Adrenal gland (tissue), 12 donors: ENCODE measurements around the gene COPS7A. TPM values are rescaled to one million over a fixed set of nuclear protein-coding genes. Genes with fewer than 3 reads are reported as not detected.

Source experiments
- DNase-seq, 7 donors: peaks; one replicate each; pipeline ENCODE4 v3.0.0-alpha.2; 2019 to 2020
- H3K27ac ChIP-seq, 5 donors: fragments of 200-600 bp; sonication (generic) in 4 of 5; 1 replicate in 3 of 5; 2 replicates in 2 of 5; pipeline versions ENCODE4 v1.5.1 to v1.8.0; 2016 to 2020; ENCODE audit warnings: mild to moderate bottlenecking in 1 of 5
- H3K27me3 ChIP-seq: fragments of 200-600 bp; 2 replicates; pipeline ENCODE4 v1.8.0; 2021
- H3K36me3 ChIP-seq, 2 donors: fragments of 200-600 bp; replicated peaks in 1 of 2; 1 replicate in 1 of 2; 2 replicates in 1 of 2; pipeline versions ENCODE4 v1.5.1 to v1.8.0; 2018 to 2022
- H3K4me1 ChIP-seq, 2 donors: fragments of 200-600 bp; replicated peaks in 1 of 2; 1 replicate in 1 of 2; 2 replicates in 1 of 2; pipeline versions ENCODE4 v1.5.1 to v1.8.0; 2018 to 2021
- H3K4me3 ChIP-seq, 4 donors: fragments of 200-600 bp; sonication (generic) in 3 of 4; one replicate each; pipeline ENCODE4 v1.5.1; 2016 to 2018
- H3K9me3 ChIP-seq, 3 donors: fragments of 200-600 bp; sonication (generic) in 1 of 3; replicated peaks in 1 of 3; 1 replicate in 2 of 3; 2 replicates in 1 of 3; pipeline versions ENCODE4 v1.5.1 to v1.8.0; 2016 to 2021
- POLR2A ChIP-seq, 2 donors: fragments of 450-650 bp; IDR thresholded peaks; one replicate each; pipeline ENCODE4 v1.6.1; 2017; ENCODE audit warnings: antibody characterized with exemption in 2 of 2, mild to moderate bottlenecking in 2 of 2, moderate library complexity in 1 of 2
- WGBS, 4 donors: extraction: QIAGEN DNeasy Blood & Tissue Kit in 2 of 4; methylation state at CpG; one replicate each; pipeline versions ENCODE4 v1.1.5 to v1.1.7; 2013 to 2017; 5-methylcytosine and 5-hydroxymethylcytosine counted together
- intact Hi-C, 2 donors: fragments of 100-400 bp; cut with DNase I; formaldehyde crosslinking; loops; one replicate each; pipeline versions ENCODE4 v1.14.1 to v1.15.0; 2022 to 2023
- polyA plus RNA-seq, 3 donors: library from polyadenylated mRNA; stranded (reverse); fragments of 200-250 nt in 2 of 3; fragments of 350-450 nt in 1 of 3; fragmentation: Illumina TruSeq in 1 of 3; extraction: RNeasy Lipid Tissue Mini Kit (QIAGEN cat#74804) in 1 of 3; gene quantifications; one replicate each; pipeline ENCODE4 v1.2.3, GENCODE V29; 2013 to 2014
- total RNA-seq, 9 donors: library from RNA; depleted of rRNA in 4 of 9; stranded (reverse); fragments of >200 nt in 4 of 9; fragments of 120-200 nt in 1 of 9; fragmentation: NEBNext Ultra II Directional in 1 of 9; extraction: Animal tissue kit (Norgen Biotek cat#: 25700) in 1 of 9; gene quantifications; one replicate each; pipeline versions ENCODE4 v1.1.0 to v1.2.4, GENCODE V29; 2013 to 2023
- TF ChIP-seq, protein P1 (sequence below), 6 experiments: fragments of 450-650 bp in 4 of 6; fragments of 200-600 bp in 2 of 6; sonication (generic) in 1 of 6; IDR thresholded peaks; 1 replicate in 5 of 6; 2 replicates in 1 of 6; pipeline versions ENCODE4 v1.5.1 to v1.8.0; 2016 to 2021; ENCODE audit warnings: antibody characterized with exemption in 6 of 6, mild to moderate bottlenecking in 2 of 6, moderate library complexity in 1 of 6
- donor health status: healthy with polysubstance abuse.
- donor health status: Bipolar disorder and iron deficiency.
- donor health status: DM: yes; HTN: yes; CAD: no.
- donor health status: DM: no; HTN: no; CAD: no.
- donor health status: DM: no; HTN: no; CAD: no.
- donor health status: DM: yes; HTN: yes; CAD: no.

Gene COPS7A
- total and polyA plus RNA-seq, 12 donors, result 46.5 to 105 (median 81.1) TPM

DNA sequence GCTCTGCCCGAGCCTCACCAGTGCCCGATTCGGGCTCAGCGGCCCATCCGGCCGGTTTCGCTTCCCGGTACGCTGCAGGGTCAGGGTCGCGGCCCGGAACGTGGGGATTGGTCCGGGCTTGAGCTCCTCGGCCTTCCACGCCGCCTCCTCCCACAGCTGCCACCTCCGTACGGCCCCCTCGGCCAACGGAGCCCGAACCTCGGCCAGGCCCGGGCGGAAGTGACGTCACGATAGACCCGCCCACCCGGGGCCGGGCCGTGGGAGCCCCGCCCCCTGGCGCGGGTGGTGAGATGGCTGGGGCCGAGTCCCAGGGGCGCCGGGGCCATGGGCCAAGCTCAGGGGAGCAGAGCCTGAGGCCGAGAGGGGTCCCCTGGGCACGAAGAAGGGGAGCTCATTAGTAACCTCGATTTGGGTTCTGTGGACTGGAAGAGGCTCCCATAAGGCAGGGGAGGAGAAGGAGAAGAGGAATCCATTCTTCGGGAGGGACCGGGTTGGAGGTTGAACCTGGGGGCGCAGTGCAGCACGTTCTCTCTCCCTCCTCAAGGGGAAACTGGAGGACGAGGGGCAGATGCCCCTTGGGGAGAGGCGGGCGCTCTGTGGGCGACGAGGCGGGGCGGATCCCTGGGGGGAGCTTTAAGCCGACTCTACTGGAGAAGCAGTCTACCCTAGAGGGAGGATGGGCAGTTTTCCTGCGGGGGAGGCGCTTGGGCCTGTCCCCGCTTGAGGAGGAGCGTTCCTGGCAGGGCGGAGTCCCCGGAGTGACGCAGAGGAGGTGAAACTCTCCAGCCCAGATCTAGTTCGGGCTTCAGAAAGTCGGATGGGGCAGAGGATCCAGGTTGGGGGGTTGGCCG lies 29.3 kb downstream of the COPS7A start, which contains the start of gene MLF2:
Gene MLF2, minus strand, starts transcription at position 221 of the 851 bp plus-strand sequence. CDS start 807 bp downstream, outside the sequence.
- Histone ChIP-seq H3K27me3 (no peaks in the 10 kb centered on the region), H3K4me3 (peak within 1 kb of the TSS; percentile 12 to 95 (median 62)), H3K9me3 (no peaks in the 10 kb centered on the region), H3K36me3 (peaks cover 0 to 38% of the 10 kb centered on the region in 2 donors), H3K4me1 (peaks cover 8 to 22% of the 10 kb centered on the region in 2 donors), H3K27ac (peak within 1 kb of the TSS; percentile 77 to 97 (median 95))
- intact Hi-C loops, result loop anchor here in 1 of 2 donors (2.0 kb wide), 1 partner anchor 28 kb away; no protein-coding TSS in a partner anchor
- TF ChIP-seq POLR2A (IDR thresholded peaks at IDR 0.05), result peak; percentile 54 to 85
- TF ChIP-seq, protein P1, sequence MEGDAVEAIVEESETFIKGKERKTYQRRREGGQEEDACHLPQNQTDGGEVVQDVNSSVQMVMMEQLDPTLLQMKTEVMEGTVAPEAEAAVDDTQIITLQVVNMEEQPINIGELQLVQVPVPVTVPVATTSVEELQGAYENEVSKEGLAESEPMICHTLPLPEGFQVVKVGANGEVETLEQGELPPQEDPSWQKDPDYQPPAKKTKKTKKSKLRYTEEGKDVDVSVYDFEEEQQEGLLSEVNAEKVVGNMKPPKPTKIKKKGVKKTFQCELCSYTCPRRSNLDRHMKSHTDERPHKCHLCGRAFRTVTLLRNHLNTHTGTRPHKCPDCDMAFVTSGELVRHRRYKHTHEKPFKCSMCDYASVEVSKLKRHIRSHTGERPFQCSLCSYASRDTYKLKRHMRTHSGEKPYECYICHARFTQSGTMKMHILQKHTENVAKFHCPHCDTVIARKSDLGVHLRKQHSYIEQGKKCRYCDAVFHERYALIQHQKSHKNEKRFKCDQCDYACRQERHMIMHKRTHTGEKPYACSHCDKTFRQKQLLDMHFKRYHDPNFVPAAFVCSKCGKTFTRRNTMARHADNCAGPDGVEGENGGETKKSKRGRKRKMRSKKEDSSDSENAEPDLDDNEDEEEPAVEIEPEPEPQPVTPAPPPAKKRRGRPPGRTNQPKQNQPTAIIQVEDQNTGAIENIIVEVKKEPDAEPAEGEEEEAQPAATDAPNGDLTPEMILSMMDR (IDR thresholded peaks at IDR 0.05), result peak in 3 of 6 experiments; percentile 97 to 98 (median 97)
- DNase-seq, result peak; percentile 98 to 99 (median 99)
- WGBS, 4 donors, result 0 to 1% (median 0%) methylated on average over 15 to 62 of the region's 62 CpGs

DNA sequence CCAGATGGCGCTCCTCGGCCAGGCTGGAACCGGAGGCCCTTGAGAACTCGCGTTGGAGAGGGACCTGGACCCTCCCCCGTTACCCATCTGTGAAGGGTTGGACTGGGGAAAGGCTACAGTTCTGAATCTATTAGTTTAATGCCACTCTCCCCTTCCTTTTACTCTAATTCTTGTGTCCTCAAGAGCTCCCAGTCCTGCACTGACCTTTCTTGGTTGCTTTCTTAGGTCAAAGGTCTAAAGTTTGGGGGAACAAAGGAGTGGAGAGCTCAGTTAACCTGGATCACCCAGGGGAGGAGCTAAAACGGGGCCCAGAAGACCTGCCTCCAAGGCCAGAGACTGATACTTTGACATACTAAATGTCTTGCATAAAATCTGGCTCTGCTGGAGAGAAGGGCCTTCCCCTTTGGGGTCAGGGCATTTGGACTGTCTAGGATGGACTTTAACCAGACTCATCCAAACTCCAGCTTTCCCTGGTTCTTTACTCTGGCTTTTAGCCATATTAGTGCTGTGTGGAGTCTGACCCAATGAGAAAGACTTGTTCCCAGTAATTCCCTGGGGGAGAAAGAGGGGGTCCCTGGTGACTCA lies 30.0 kb downstream of the COPS7A start:
- WGBS, 4 donors, result 0% methylated on average over 1 to 7 of the region's 7 CpGs
- Histone ChIP-seq H3K27ac (peak overlapping the region in 4 of 5 donors; percentile 91 to 97 (median 96)), H3K4me3 (no peak overlapping the region), H3K4me1 (peaks cover 8 to 22% of the 10 kb centered on the region in 2 donors), H3K36me3 (peaks cover 0 to 31% of the 10 kb centered on the region in 2 donors), H3K27me3 (no peaks in the 10 kb centered on the region), H3K9me3 (no peaks in the 10 kb centered on the region)
- peak in 4 of 7 donors; percentile 15 to 51 (median 32) for DNase-seq
- intact Hi-C loops, result loop anchor here in 1 of 2 donors (2.0 kb wide), 1 partner anchor 27 kb away; no protein-coding TSS in a partner anchor
- TF ChIP-seq, protein P1 (IDR thresholded peaks at IDR 0.05), result peak in 4 of 6 experiments; percentile 44 to 97 (median 92)
- TF ChIP-seq POLR2A (IDR thresholded peaks at IDR 0.05), result no peak

DNA sequence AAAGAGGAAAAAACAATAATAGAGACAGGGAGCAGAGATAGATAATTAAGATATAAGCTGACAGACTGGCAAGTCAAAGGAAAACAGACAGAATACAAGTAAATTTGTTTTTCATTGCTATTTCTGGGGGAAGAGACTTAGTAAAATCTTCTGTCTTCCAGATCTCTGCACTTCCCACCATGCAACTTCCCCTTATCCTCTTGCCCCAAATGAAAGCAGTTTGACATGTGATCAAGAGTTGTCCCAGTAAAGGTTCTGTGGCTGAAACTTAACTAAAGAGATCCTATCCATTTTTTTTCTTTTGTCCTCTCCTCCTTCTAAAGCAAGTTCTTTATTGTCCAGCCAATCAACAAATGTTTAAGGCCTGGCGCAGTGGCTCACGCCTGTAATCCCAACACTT lies 30.6 kb downstream of the COPS7A start:
- Histone ChIP-seq H3K27ac (peak overlapping the region in 2 of 5 donors; percentile 91 to 97), H3K4me1 (peaks cover 8 to 22% of the 10 kb centered on the region in 2 donors), H3K9me3 (no peaks in the 10 kb centered on the region), H3K36me3 (peaks cover 0 to 25% of the 10 kb centered on the region in 2 donors), H3K27me3 (no peaks in the 10 kb centered on the region), H3K4me3 (no peak overlapping the region)
- no peak for DNase-seq
- intact Hi-C loops, result no loop called here
- no peak for TF ChIP-seq POLR2A (IDR thresholded peaks at IDR 0.05)
- TF ChIP-seq, protein P1 (IDR thresholded peaks at IDR 0.05), result no peak
- WGBS, 4 donors, result 81 to 98% (median 88%) methylated on average over 2 of the region's 2 CpGs
